Ovary (tissue), 3 donors: ENCODE results near the gene KAT8.

Experiments
- CTCF ChIP-seq, 3 donors: fragments of 450-650 bp in 2 of 3; fragments of 200-600 bp in 1 of 3; IDR thresholded peaks; one replicate each; pipeline versions ENCODE4 v1.5.1 to v1.8.0; 2016 to 2022; ENCODE audit warnings: antibody characterized with exemption in 3 of 3, mild to moderate bottlenecking in 1 of 3
- POLR2A ChIP-seq: fragments of 450-650 bp; IDR thresholded peaks from one replicate; pipeline ENCODE4 v1.6.1; 2017; ENCODE audit warnings: antibody characterized with exemption, mild to moderate bottlenecking, moderate library complexity
- donor health status: DM: no; HTN: no; CAD: no.

GRCh38 chr16:31111881-31112466 lies 5.5 kb upstream of the KAT8 start:
- TF ChIP-seq CTCF (IDR thresholded peaks at IDR 0.05) = no peak
- no peak for TF ChIP-seq POLR2A
